ENCODE results near the gene GPR82.

GPR82 gene

DNA sequence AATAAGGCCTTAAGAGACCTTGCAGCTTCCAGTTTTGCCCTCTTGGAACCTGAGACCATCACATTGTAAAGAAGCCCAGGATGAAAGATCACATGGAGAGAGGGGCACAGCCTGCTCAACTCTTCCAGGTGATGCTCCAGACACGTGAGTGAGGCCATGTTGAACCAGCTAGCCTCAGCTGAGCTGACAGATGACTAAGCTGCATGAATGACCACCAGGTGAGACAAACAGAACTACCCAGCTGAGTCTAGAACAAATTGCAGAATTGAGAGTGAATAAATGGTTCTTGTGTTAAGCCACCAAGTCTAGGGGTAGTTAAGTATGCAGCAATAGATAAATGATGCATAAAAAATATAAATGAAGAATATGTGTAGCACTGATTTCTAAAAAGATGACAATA, 16.8 kb upstream of the GPR82 start:
- H3K36me3 ChIP-seq (ENCODE audit: insufficient read depth, low read length), result no peaks in the 10 kb centered on the region
- no peaks in the 10 kb centered on the region for H3F3A ChIP-seq (ENCODE audit: insufficient read depth, low read length)
- no peaks in the 10 kb centered on the region for H3K9me2 ChIP-seq (ENCODE audit: low read depth, low read length)
- no peaks in the 10 kb centered on the region for H3K27me3 ChIP-seq (ENCODE audit: insufficient read depth, low read length)
- H3K79me2 ChIP-seq (ENCODE audit: insufficient read depth, low read length), result no peaks in the 10 kb centered on the region
- TF ChIP-seq EZH2 (IDR thresholded peaks at IDR 0.05; ENCODE audit: borderline replicate concordance, low read length) (no peak), CTCF (IDR thresholded peaks at IDR 0.05; ENCODE audit: low read length) (no peak)
- H3K9ac ChIP-seq (ENCODE audit: low read length), result no peak overlapping the region; the same call in 1 of the 2 replicates
- no peak overlapping the region for H2AFZ ChIP-seq (ENCODE audit: low read length)
- peaks cover 51% of the 10 kb centered on the region for H3K4me1 ChIP-seq (ENCODE audit: insufficient read depth, low read length, severe bottlenecking)
- no peaks in the 10 kb centered on the region for H3K9me3 ChIP-seq (ENCODE audit: low read length)
- H4K20me1 ChIP-seq (ENCODE audit: insufficient read depth, low read length), result no peaks in the 10 kb centered on the region
- H3K4me3 ChIP-seq (ENCODE audit: low read depth, low read length, poor library complexity, severe bottlenecking), result no peak overlapping the region
- peak overlapping the region; percentile 93 for H3K27ac ChIP-seq (ENCODE audit: low read depth, low read length, poor library complexity, severe bottlenecking)
- peak overlapping the region; percentile 34; the same call in 1 of the 2 replicates for H3K4me2 ChIP-seq (ENCODE audit: low read length)

- H3K4me1 ChIP-seq (ENCODE audit: insufficient read depth, low read length, severe bottlenecking), result peaks cover 51% of the 10 kb centered on the region
- no peaks in the 10 kb centered on the region for H3K9me2 ChIP-seq (ENCODE audit: low read depth, low read length)
- no peaks in the 10 kb centered on the region for H3K9me3 ChIP-seq (ENCODE audit: low read length)
- no peaks in the 10 kb centered on the region for H3K36me3 ChIP-seq (ENCODE audit: insufficient read depth, low read length)
- no peak overlapping the region for H3K4me3 ChIP-seq (ENCODE audit: low read depth, low read length, poor library complexity, severe bottlenecking)
- H3K9ac ChIP-seq (ENCODE audit: low read length), result no peak overlapping the region
- no peaks in the 10 kb centered on the region for H3K79me2 ChIP-seq (ENCODE audit: insufficient read depth, low read length)
- H3K27ac ChIP-seq (ENCODE audit: low read depth, low read length, poor library complexity, severe bottlenecking), result peak overlapping the region; percentile 29
- H3K4me2 ChIP-seq (ENCODE audit: low read length), result no peak overlapping the region
- no peaks in the 10 kb centered on the region for H3F3A ChIP-seq (ENCODE audit: insufficient read depth, low read length)
- TF ChIP-seq EZH2 (IDR thresholded peaks at IDR 0.05; ENCODE audit: borderline replicate concordance, low read length), result no peak
- TF ChIP-seq CTCF (IDR thresholded peaks at IDR 0.05; ENCODE audit: low read length), result peak; percentile 15; the same call in 1 of the 2 replicates
- no peaks in the 10 kb centered on the region for H4K20me1 ChIP-seq (ENCODE audit: insufficient read depth, low read length)
- H2AFZ ChIP-seq (ENCODE audit: low read length), result no peak overlapping the region
- H3K27me3 ChIP-seq (ENCODE audit: insufficient read depth, low read length), result no peaks in the 10 kb centered on the region
Measured at GRCh38 chrX:41708486-41708885, 15.5 kb upstream of the GPR82 start.

GRCh38 chrX:41711021-41711667, 12.8 kb upstream of the GPR82 start:
- Histone ChIP-seq H3K9me3 (ENCODE audit: low read length) (no peaks in the 10 kb centered on the region), H4K20me1 (ENCODE audit: insufficient read depth, low read length) (no peaks in the 10 kb centered on the region), H3K27me3 (ENCODE audit: insufficient read depth, low read length) (no peaks in the 10 kb centered on the region), H3K9ac (ENCODE audit: low read length) (no peak overlapping the region), H3K36me3 (ENCODE audit: insufficient read depth, low read length) (no peaks in the 10 kb centered on the region), H3K79me2 (ENCODE audit: insufficient read depth, low read length) (no peaks in the 10 kb centered on the region), H3K9me2 (ENCODE audit: low read depth, low read length) (no peaks in the 10 kb centered on the region), H3K4me2 (ENCODE audit: low read length) (no peak overlapping the region), H2AFZ (ENCODE audit: low read length) (no peak overlapping the region), H3K27ac (ENCODE audit: low read depth, low read length, poor library complexity, severe bottlenecking) (no peak overlapping the region), H3K4me3 (ENCODE audit: low read depth, low read length, poor library complexity, severe bottlenecking) (no peak overlapping the region), H3F3A (ENCODE audit: insufficient read depth, low read length) (no peaks in the 10 kb centered on the region), H3K4me1 (ENCODE audit: insufficient read depth, low read length, severe bottlenecking) (peaks cover 34% of the 10 kb centered on the region)
- no peak for TF ChIP-seq CTCF (IDR thresholded peaks at IDR 0.05; ENCODE audit: low read length)
- no peak for TF ChIP-seq EZH2 (IDR thresholded peaks at IDR 0.05; ENCODE audit: borderline replicate concordance, low read length)
